ENCODE results near the gene HIRA. TPM values are rescaled to one million over a fixed set of nuclear protein-coding genes. Genes with fewer than 3 reads are reported as not detected.
"Not testable (repeated sequence)": the region's sequence is repeated elsewhere in the genome, so short reads cannot be mapped to it uniquely, and the experiment has no call there.

Gene HIRA
- total and polyA plus RNA-seq, 2 of the 8 experiments (the other 6 are each of a cell fraction or from before 2014, with no cell fraction given): 34.9 to 67.2 TPM

GRCh38 chr22:19330865-19331418, 100.6 kb downstream of the HIRA start:
- CTCF ChIA-PET (ENCODE audit: partially characterized antibody): interaction anchor here (0.8 kb wide), 1 partner anchor 33 kb away, joined by 3 read pairs; no protein-coding TSS in a partner anchor

GRCh38 chr22:19330205-19330604, 101.3 kb downstream of the HIRA start:
- H4K91ac ChIP-seq (replicated peaks; ENCODE audit: insufficient read length, low read length); H4K20me1 ChIP-seq (replicated peaks in 1 of 2; ENCODE audit: control insufficient read depth in 1 of 2, insufficient read depth in 2 of 2, low read length in 2 of 2); H2BK20ac ChIP-seq (ENCODE audit: low read length); H3K9me3 ChIP-seq (ENCODE audit: insufficient read depth in 2 of 2, low read depth in 1 of 2, low read length in 1 of 2); H4K5ac ChIP-seq (ENCODE audit: insufficient read length, low read depth, low read length); H2AFZ ChIP-seq (ENCODE audit: low read length); H3K14ac ChIP-seq (ENCODE audit: insufficient read length); H3K18ac ChIP-seq (ENCODE audit: extremely low read depth, low read length); H2BK5ac ChIP-seq (ENCODE audit: low read depth, low read length); H3K79me1 ChIP-seq (ENCODE audit: low read depth, low read length); H3K4me1 ChIP-seq (replicated peaks in 1 of 4; ENCODE audit: control insufficient read depth in 3 of 4, insufficient read depth in 4 of 4, low read length in 3 of 4); H3K23ac ChIP-seq (ENCODE audit: insufficient read length); H2BK12ac ChIP-seq (ENCODE audit: low read depth, low read length); H3K4me2 ChIP-seq (ENCODE audit: insufficient read depth in 1 of 2, low read depth in 2 of 2, low read length in 2 of 2); DNase-seq (ENCODE audit: low read depth in 1 of 2, low spot score in 2 of 2); CTCF ChIA-PET (ENCODE audit: partially characterized antibody); POLR2A ChIA-PET (ENCODE audit: partially characterized antibody); H3K9ac ChIP-seq (replicated peaks in 1 of 4; ENCODE audit: extremely low read depth in 1 of 4, low read depth in 3 of 4, low read length in 3 of 4); H3K27ac ChIP-seq (ENCODE audit: low read depth, low read length); H2AK5ac ChIP-seq (ENCODE audit: low read depth, low read length); H3K4me3 ChIP-seq (ENCODE audit: extremely low read depth in 1 of 4, insufficient read depth in 2 of 4, low read depth in 3 of 4, low read length in 4 of 4); H3K23me2 ChIP-seq (ENCODE audit: low read depth, low read length); H2BK120ac ChIP-seq (replicated peaks; ENCODE audit: low read depth, low read length); H2BK15ac ChIP-seq (ENCODE audit: low read length); H3K27me3 ChIP-seq (replicated peaks in 1 of 4; ENCODE audit: control insufficient read depth in 3 of 4, extremely low read depth in 1 of 4, insufficient read depth in 3 of 4, low read length in 3 of 4); H3K4ac ChIP-seq (replicated peaks; ENCODE audit: insufficient read length, low read depth, low read length); H3K56ac ChIP-seq (replicated peaks; ENCODE audit: insufficient read length, low read depth, low read length); FAIRE-seq; H4K8ac ChIP-seq (ENCODE audit: extremely low read depth, insufficient read depth, low read length); H3K79me2 ChIP-seq (ENCODE audit: control insufficient read depth in 1 of 2, insufficient read depth in 2 of 2, low read length in 2 of 2): not testable (repeated sequence)
- 93% methylated on average over 5 of the region's 5 CpGs; no CpG with 5 or more reads in 1 of the 2 experiments for WGBS, 2 experiments (ENCODE audit: extremely low coverage in 1 of 2, insufficient coverage in 1 of 2, insufficient read length in 1 of 2, insufficient replicate concordance in 2 of 2, low coverage in 1 of 2, low lambda C conversion rate in 2 of 2, missing lambda C conversion rate in 1 of 2)
- peaks cover 4 to 27% (median 20%) of the 10 kb centered on the region in 4 experiments; a peak in 6 of 8 replicates for H3K36me3 ChIP-seq (ENCODE audit: control insufficient read depth in 2 of 4, insufficient read depth in 4 of 4, low read length in 3 of 4)

More at GRCh38 chr22:19330865-19331418, 100.6 kb downstream of the HIRA start:
- Histone ChIP-seq H2AFZ (ENCODE audit: low read length) (no peak overlapping the region), H3K18ac (ENCODE audit: extremely low read depth, low read length) (no peak overlapping the region), H2BK120ac (replicated peaks; ENCODE audit: low read depth, low read length) (no peak overlapping the region), H3K56ac (replicated peaks; ENCODE audit: insufficient read length, low read depth, low read length) (no peak overlapping the region), H3K27ac (ENCODE audit: low read depth, low read length) (no peak overlapping the region), H2BK15ac (ENCODE audit: low read length) (no peak overlapping the region), H3K9me3 (ENCODE audit: insufficient read depth in 2 of 2, low read depth in 1 of 2, low read length in 1 of 2) (no peaks in the 10 kb centered on the region; a peak in 1 of 4 replicates), H4K20me1 (replicated peaks in 1 of 2; ENCODE audit: control insufficient read depth in 1 of 2, insufficient read depth in 2 of 2, low read length in 2 of 2) (peaks cover 2 to 3% of the 10 kb centered on the region in 2 experiments), H4K91ac (replicated peaks; ENCODE audit: insufficient read length, low read length) (no peak overlapping the region), H3K23ac (ENCODE audit: insufficient read length) (no peak overlapping the region), H2BK12ac (ENCODE audit: low read depth, low read length) (no peak overlapping the region), H2BK5ac (ENCODE audit: low read depth, low read length) (no peak overlapping the region), H4K5ac (ENCODE audit: insufficient read length, low read depth, low read length) (no peak overlapping the region), H4K8ac (ENCODE audit: extremely low read depth, insufficient read depth, low read length) (no peak overlapping the region), H3K79me1 (ENCODE audit: low read depth, low read length) (no peaks in the 10 kb centered on the region), H3K79me2 (ENCODE audit: control insufficient read depth in 1 of 2, insufficient read depth in 2 of 2, low read length in 2 of 2) (no peaks in the 10 kb centered on the region), H2AK5ac (ENCODE audit: low read depth, low read length) (no peak overlapping the region), H3K36me3 (ENCODE audit: control insufficient read depth in 2 of 4, insufficient read depth in 4 of 4, low read length in 3 of 4) (peaks cover 4 to 27% (median 20%) of the 10 kb centered on the region in 4 experiments; a peak in 6 of 8 replicates), H3K4ac (replicated peaks; ENCODE audit: insufficient read length, low read depth, low read length) (no peak overlapping the region), H3K23me2 (ENCODE audit: low read depth, low read length) (no peaks in the 10 kb centered on the region), H3K4me1 (replicated peaks in 1 of 4; ENCODE audit: control insufficient read depth in 3 of 4, insufficient read depth in 4 of 4, low read length in 3 of 4) (no peaks in the 10 kb centered on the region), H3K14ac (ENCODE audit: insufficient read length) (no peak overlapping the region), H2BK20ac (ENCODE audit: low read length) (no peak overlapping the region), H3K4me3 (ENCODE audit: extremely low read depth in 1 of 4, insufficient read depth in 2 of 4, low read depth in 3 of 4, low read length in 4 of 4) (no peak overlapping the region), H3K9ac (replicated peaks in 1 of 4; ENCODE audit: extremely low read depth in 1 of 4, low read depth in 3 of 4, low read length in 3 of 4) (no peak overlapping the region), H3K27me3 (replicated peaks in 1 of 4; ENCODE audit: control insufficient read depth in 3 of 4, extremely low read depth in 1 of 4, insufficient read depth in 3 of 4, low read length in 3 of 4) (no peaks in the 10 kb centered on the region), H3K4me2 (ENCODE audit: insufficient read depth in 1 of 2, low read depth in 2 of 2, low read length in 2 of 2) (no peak overlapping the region)
- WGBS, 2 experiments (ENCODE audit: extremely low coverage in 1 of 2, insufficient coverage in 1 of 2, insufficient read length in 1 of 2, insufficient replicate concordance in 2 of 2, low coverage in 1 of 2, low lambda C conversion rate in 2 of 2, missing lambda C conversion rate in 1 of 2): 97% methylated on average over 13 of the region's 13 CpGs; no CpG with 5 or more reads in 1 of the 2 experiments
- POLR2A ChIA-PET (ENCODE audit: partially characterized antibody): interaction anchor here (0.5 kb wide), 1 partner anchor 9 kb away, joined by 4 read pairs; no protein-coding TSS in a partner anchor
- DNase-seq (ENCODE audit: low read depth in 1 of 2, low spot score in 2 of 2) (no peak), FAIRE-seq (no peak)
- no peak for TF ChIP-seq CBX8 (IDR thresholded peaks at IDR 0.05; ENCODE audit: borderline replicate concordance, low read depth, low read length)
